ENCODE results near the gene ADM5.

GRCh38 chr19:49641688-49642491 is 47.5 kb upstream of the ADM5 start, which contains the start of gene SCAF1:
- TF ChIP-seq CTCF (IDR thresholded peaks at IDR 0.05) (no peak), POLR2A (IDR thresholded peaks at IDR 0.05) (peak; percentile 79 to 93)
